ENCODE results near the gene MPHOSPH6.
"Not testable (repeated sequence)": the region's sequence is repeated elsewhere in the genome, so short reads cannot be mapped to it uniquely, and the experiment has no call there.

Gene MPHOSPH6

DNA sequence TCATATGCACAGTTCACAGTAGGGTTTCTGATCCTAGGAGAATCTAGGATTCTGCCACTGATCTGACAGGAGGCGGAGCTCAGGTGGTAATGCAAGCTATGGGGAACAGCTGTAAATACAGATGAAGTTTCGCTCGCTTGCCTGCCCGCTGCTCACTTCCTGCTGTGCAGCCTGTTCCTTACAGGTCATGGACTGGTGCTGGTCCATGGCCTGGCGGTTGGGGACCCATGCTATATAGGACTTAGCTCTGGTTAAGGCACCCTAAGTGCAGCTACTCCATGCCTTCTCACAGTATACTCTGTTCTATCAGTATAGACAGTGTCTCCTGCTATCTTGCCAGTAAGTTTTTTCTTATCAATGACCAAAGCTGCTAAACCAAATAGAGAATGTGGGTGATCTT lies 2.4 kb downstream of the MPHOSPH6 start:
- FAIRE-seq = no peak

DNA sequence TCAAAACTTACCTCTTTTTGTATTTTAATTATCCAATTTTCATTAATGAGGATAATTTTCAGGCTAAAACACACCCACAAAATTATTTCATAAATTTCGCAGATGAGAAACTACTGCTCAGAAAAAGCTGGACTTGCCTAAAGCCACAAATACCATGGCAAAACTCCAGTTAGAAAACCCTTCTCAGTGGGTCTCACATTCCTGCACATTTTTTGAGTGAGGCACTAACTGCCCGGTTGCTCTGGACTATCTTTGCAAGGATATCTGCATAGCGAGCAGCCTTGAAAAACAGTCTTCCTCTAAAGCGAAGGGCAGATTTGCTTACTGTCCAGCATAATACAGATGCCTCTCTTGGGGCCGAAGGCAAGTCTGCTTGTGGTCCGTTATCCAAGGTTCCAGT lies 9.8 kb downstream of the MPHOSPH6 start:
- no peak for FAIRE-seq

DNA sequence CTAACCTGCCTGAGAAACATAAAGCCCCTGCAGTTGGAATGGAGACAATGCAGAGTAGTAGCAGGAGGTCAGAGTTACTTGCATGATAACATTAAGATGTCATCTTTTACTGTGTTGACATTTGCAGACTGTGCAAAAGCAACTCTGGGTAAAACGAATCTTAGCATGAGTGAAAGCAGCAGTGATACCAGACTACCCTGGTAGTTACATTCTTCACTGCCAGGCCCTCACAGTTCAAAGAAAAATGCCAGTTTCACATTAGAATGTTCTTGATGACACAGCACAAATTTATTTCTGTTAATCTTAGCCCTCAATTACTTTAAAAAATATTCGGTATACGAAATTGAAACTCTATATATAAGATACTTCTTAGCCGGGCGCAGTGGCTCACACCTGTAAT lies 12.2 kb downstream of the MPHOSPH6 start:
- no peak for FAIRE-seq

GRCh38 chr16:82157534-82157812 lies 12.6 kb downstream of the MPHOSPH6 start:
- no peak for FAIRE-seq

DNA sequence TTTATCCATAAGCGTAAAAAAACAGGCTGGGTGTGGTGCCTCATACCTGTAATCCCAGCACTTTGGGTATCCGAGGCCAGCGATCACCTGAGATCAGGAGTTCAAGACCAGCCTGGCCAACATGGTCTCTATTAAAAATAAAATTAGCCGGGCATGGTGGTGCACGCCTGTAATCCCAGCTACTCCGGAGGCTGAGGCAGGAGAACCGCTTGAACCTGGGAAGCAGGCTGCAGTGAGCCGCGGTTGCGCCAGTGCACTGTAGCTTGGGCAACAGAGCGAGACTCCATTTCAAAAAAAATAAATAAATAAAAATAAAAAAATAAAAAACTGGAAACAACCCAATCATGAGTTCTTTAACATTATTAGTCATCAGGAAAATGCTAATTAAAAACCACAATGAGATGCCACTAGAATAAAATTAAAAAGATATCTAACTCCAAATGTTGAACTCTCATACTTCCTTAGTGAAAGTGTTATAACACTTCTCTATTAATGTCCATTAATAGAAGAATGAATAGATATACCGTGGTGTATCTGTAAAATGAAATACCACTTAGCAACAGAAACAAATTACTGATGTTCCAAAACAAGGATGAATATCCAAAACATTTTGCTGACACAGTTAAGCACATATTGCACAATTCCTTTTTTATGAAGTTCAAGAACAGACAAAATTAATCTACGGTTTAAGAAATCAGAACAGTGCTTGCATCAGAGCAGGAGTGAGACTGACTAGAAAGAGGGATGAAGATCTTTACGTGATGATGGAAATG lies 13.1 kb downstream of the MPHOSPH6 start:
- peak; percentile 82 for FAIRE-seq

DNA sequence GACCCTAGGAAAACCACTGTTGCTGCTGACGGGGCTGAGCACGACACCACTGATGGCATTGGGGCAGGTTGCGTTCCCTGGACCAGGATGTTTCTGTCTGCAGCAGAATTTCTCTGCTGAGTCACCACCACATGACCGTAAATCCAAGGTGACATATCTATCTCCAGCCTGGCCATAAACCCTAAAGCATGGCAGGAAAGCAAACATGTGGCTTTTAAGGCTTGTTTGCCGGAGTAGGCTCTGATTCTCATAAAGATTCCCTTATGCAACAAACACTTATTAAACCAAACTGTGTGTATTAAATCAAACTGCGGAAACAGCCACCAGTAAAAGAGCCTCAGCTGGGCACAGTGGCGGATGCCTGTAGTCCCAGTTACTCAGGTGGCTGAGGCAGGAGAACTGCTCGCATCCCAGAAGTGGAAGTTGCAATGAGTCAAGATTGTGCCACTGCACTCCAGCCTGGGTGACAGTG lies 17.3 kb downstream of the MPHOSPH6 start:
- no peak for FAIRE-seq

DNA sequence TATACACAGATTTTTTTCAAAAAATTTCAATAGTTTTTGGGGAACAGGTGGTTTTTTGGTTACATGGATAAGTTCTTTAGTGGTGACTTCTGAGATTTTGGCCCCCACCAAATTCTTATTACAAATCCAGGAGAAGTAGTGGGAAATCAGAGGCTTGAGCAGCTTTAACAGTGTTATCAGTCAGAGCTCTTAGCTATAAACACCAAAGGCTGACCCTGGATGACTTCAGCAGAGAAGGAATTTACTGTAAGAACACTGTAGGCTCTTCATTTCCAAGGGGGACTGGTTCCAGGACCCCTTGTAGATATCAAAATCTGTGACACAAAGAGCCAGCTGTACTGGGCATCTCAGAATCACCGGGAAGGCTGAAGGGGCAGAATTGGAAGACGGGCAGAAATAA lies 17.8 kb downstream of the MPHOSPH6 start:
- FAIRE-seq = no peak

- FAIRE-seq = no peak
Measured at GRCh38 chr16:82150549-82150948, 19.5 kb downstream of the MPHOSPH6 start.

- no peak for FAIRE-seq
Measured at GRCh38 chr16:82149536-82149935, 20.5 kb downstream of the MPHOSPH6 start.

DNA sequence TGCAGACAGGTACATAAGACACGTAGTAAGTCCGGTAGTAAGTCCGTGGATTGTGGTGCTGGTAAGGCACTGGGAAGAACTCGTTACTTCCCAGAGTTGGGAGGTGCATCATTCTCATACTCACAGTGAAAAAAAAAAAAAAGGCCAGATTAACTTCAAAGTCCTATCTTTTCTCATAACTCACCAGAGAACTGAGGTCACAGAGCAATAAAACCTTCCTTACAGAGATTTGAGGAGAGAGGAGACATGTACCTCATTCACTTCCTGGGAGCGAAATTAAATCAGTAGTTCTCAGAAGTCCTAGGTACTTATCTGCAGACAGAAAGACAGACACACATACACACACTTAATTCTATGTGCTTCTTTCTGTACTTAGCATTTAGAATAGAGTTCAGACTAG lies 22.5 kb downstream of the MPHOSPH6 start:
- FAIRE-seq = no peak

DNA sequence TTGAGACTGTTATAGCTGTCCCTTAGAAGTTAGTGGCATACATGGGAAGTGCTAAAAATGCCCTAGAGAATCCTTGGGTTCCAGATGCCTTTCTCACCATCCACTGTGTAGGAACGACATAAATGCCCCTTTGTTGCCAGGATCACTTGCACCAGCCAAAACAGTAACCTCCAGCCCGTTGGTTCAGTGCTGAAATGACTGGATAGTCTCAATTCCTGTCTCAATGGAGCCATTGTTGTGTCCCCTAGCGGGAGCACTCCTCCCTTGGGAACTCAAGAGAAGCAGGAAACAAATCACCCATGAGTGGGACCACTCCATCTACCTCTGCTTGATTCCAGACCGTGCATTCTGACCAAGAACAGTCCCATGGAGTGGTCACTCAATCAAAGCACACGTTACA lies 23.1 kb downstream of the MPHOSPH6 start:
- FAIRE-seq = no peak

- no peak for FAIRE-seq
Measured at GRCh38 chr16:82146556-82146955, 23.5 kb downstream of the MPHOSPH6 start.

DNA sequence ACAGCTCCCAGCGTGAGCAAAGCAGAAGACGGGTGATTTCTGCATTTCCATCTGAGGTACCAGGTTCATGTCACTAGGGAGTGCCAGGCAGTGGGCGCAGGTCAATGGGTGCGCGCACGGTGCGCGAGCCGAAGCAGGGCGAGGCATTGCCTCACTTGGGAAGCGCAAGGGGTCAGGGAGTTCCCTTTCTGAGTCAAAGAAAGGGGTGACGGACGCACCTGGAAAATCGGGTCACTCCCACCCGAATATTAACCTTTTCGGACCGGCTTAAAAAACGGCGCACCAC lies 30.8 kb downstream of the MPHOSPH6 start:
- FAIRE-seq = not testable (repeated sequence)

DNA sequence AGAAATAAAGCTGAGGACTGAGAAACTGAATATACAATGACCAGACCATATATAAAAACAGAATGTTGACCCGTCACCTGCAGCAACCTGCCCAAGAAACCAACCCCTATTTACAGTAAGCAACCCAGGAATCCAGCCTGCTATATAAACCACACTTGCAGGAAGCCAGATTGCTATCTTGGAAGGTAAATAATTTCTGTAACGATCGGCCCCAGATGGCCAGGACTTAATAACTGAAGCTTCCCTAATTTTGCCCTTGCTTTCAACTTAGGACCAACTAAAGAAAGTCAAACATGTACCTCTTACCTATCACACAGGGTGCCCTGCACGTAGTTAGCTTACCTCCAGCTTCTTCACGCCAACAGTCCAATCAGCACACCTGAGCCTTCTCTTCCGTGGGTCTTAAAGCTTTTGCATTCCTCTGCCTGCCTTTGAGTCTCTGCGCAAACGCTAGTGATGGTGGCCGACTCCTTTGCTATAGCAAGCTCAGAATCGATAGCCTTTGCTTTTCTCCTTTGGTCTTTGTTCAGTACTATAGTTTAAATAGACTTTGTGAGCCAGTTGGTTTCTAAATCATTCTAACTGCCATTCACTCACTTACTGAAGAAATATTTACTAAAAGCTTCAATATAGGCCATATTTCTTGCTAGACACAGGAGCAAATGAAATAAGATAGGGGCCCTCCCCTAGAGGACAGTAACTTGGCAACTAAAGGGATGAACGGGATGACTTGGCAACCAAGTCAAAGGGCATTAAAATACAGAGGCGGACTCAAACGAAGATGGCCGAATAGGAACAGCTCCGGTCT lies 31.3 kb downstream of the MPHOSPH6 start:
- no peak for FAIRE-seq

DNA sequence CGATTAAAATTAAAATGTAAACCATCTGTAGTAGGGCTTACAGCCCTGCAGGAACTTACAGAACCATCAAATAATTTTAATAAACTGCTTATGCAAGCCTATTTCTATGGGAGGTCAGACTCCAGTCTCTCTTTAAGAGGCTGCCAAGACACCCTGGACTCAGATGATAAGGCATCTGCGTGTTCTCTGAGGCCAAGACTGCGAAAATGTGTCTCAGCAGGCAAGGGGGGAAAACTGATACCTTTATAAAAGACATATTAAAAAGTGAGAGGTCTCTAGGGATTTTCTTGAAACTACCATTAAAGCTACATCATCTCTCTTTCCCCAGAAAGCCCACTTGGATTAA lies 32.2 kb downstream of the MPHOSPH6 start:
- FAIRE-seq = no peak

DNA sequence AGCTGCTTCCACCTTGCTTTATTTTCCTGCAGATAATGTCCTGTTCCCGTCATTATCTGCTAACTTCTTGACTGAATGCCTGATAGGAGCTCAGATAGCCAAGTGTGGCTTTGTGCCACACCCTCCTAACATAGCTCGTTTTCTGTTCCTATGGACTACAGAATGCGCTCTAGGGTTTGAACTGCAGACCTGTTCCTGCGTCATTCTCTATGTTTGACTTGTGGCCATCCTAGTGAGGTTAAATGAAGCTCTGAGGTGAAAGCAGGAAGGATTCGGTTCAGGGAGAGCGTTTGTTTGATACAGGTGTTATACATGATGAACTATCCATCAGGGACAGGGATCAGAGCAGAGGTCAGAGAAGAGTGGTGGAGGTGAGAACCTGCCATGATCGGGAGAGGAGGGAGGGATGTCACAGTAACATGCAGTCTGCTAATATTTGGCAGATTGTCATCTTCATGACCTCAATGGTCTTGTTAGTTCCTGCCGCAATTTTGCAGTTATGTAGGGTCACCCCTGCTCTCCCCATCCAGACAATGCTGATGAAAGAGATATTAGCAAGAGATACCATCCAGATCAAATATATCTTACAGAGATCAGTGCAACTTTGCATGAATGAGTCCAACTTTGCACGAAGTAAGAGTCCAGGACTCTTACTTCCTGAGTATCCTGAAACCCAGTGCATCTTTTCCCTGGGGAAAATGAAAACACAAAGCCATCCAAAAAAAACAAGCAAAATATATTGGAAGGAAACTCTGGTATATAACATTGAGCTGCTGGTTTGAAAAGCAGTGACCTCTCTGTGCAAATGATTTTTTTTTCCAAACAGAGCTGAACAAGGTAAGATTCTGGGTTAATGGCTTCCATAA lies 32.8 kb downstream of the MPHOSPH6 start:
- FAIRE-seq = peak; percentile 57

DNA sequence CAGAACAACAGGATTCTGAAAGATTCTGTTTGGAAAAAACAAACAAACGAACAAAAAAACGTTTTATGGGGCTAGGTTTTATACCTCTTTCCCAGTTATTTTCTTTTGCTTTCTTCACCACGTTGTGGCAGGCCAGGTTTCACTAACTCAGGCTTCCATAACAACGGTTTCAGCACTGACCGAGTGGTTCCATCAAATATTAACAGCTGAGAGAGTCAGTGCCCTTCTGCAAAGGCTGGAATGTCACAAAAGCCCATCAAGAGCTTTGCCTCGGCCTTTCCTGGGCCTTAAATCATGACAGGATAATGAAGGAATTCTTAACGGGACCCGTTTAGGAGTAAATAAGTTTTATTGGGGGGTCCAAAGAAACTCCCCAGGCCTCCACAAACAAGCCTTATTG lies 34.2 kb downstream of the MPHOSPH6 start:
- FAIRE-seq = no peak

- no peak for FAIRE-seq
Measured at GRCh38 chr16:82134846-82135245, 35.2 kb downstream of the MPHOSPH6 start.

GRCh38 chr16:82133798-82134197 lies 36.2 kb downstream of the MPHOSPH6 start:
- no peak for FAIRE-seq

GRCh38 chr16:82129881-82130280 lies 40.1 kb downstream of the MPHOSPH6 start:
- no peak for FAIRE-seq

GRCh38 chr16:82124651-82125050 lies 45.4 kb downstream of the MPHOSPH6 start:
- FAIRE-seq = no peak

DNA sequence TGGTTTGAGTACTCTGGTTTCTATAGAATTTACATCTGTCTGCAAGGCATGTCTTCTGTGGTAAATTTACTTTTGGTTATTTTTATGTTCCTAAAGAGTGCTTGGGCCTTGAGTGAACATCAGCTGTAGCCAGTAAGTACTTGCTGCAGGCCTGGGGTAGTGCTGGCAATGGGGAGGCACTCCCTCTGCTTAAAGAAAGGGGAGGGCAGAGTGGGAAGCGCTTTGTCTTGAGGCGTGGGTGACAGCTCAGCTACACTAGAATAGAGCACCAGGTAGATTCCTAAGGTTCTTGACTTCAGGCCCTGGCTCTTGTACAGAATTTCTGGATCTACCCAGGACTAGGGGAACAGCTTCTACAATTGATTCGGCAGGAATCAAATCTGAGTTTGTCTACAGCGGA lies 50.6 kb downstream of the MPHOSPH6 start:
- FAIRE-seq = no peak

DNA sequence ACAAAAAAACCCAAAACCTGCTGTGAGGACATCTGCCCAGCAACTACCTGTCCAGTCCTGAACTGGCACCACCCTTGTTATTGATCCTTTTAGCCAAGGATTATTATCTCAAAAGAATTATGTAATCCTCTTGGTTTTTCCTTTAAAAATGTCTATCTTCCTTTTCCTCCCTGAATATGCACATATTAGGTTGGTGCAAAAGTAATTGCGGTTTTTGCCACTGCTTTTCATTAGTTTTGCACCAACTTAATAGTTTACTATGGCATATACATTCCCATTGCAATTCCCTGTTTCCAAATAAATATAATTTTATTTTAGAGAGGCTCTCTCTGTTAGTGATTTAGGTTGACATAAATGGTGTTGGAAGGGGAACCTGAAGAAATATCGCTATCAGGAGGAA lies 51.3 kb downstream of the MPHOSPH6 start:
- FAIRE-seq = no peak

DNA sequence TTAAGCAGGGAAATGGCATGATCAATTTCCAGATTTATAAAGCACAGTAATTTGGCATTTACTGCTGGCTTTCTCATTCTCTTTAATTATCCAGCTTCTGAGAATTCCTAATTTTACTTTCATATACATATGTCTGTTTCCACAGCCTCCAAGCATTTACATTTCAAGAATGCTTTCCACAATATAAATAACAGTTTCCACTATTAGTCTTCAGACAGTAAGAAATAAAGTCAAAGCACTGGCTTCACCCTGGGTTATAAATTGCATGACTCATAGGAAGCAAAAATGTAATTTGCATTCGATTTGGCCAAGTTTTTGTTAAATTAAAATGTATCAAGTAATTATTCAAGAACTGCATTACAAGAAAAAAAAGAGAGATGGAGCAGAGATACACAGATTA lies 53.5 kb downstream of the MPHOSPH6 start:
- FAIRE-seq = no peak

All from endometrium (tissue), 2 donors.